Loucy (cell line): ENCODE data around the gene CCBE1.

Source experiments
- CTCF ChIP-seq: fragments of 200-600 bp; sonication (generic); conservative IDR thresholded peaks from 2 replicates; pipeline ENCODE4 v1.5.1; 2014; ENCODE audit warnings: mild to moderate bottlenecking, antibody characterized with exemption, low read length
- EZH2phosphoT487 ChIP-seq: fragments of 200-600 bp; IDR thresholded peaks from 2 replicates; pipeline ENCODE4 v1.6.1; 2018; ENCODE audit warnings: antibody characterized with exemption, mild to moderate bottlenecking, moderate library complexity, borderline replicate concordance

GRCh38 chr18:59464486-59464885, 232.7 kb downstream of the CCBE1 start:
- TF ChIP-seq CTCF (no peak), EZH2phosphoT487 (no peak)
